ENCODE data around the gene ACOX2.

The ACOX2 gene

GRCh38 chr3:58556761-58557221, 19.8 kb upstream of the ACOX2 start:
- WGBS, 2 experiments = 73 to 75% methylated on average over 6 of the region's 6 CpGs
- Histone ChIP-seq H3K4me3 (ENCODE audit: insufficient read depth, low read depth, low read length) (no peak overlapping the region), H3K36me3 (ENCODE audit: control insufficient read depth, insufficient read depth, low read length) (no peaks in the 10 kb centered on the region), H3K27ac (ENCODE audit: insufficient read depth, low read depth, low read length, poor library complexity, severe bottlenecking) (no peak overlapping the region), H3K9me3 (ENCODE audit: control insufficient read depth, low read length) (no peaks in the 10 kb centered on the region), H3K27me3 (ENCODE audit: control insufficient read depth, insufficient read depth, low read length, poor library complexity, severe bottlenecking) (no peaks in the 10 kb centered on the region), H3K4me1 (ENCODE audit: control insufficient read depth, insufficient read depth, low read length) (peaks cover 3% of the 10 kb centered on the region)

GRCh38 chr3:58556001-58556400, 19.0 kb upstream of the ACOX2 start:
- Histone ChIP-seq H3K27ac (ENCODE audit: insufficient read depth, low read depth, low read length, poor library complexity, severe bottlenecking) (no peak overlapping the region), H3K36me3 (ENCODE audit: control insufficient read depth, insufficient read depth, low read length) (no peaks in the 10 kb centered on the region), H3K4me1 (ENCODE audit: control insufficient read depth, insufficient read depth, low read length) (peaks cover 3% of the 10 kb centered on the region), H3K27me3 (ENCODE audit: control insufficient read depth, insufficient read depth, low read length, poor library complexity, severe bottlenecking) (no peaks in the 10 kb centered on the region), H3K4me3 (ENCODE audit: insufficient read depth, low read depth, low read length) (no peak overlapping the region), H3K9me3 (ENCODE audit: control insufficient read depth, low read length) (no peaks in the 10 kb centered on the region)
- WGBS, 2 experiments = 92 to 95% methylated on average over 5 of the region's 5 CpGs

- no peaks in the 10 kb centered on the region for H3K9me3 ChIP-seq (ENCODE audit: control insufficient read depth, low read length)
- WGBS, 2 experiments = 95 to 100% methylated on average over 2 of the region's 2 CpGs
- H3K27ac ChIP-seq (ENCODE audit: insufficient read depth, low read depth, low read length, poor library complexity, severe bottlenecking) = no peak overlapping the region
Measured at GRCh38 chr3:58555203-58555602, 18.2 kb upstream of the ACOX2 start.

GRCh38 chr3:58553003-58553402, 16.0 kb upstream of the ACOX2 start:
- Histone ChIP-seq H3K36me3 (ENCODE audit: control insufficient read depth, insufficient read depth, low read length) (no peaks in the 10 kb centered on the region), H3K9me3 (ENCODE audit: control insufficient read depth, low read length) (no peaks in the 10 kb centered on the region), H3K27ac (ENCODE audit: insufficient read depth, low read depth, low read length, poor library complexity, severe bottlenecking) (no peak overlapping the region), H3K4me1 (ENCODE audit: control insufficient read depth, insufficient read depth, low read length) (peaks cover 3% of the 10 kb centered on the region), H3K4me3 (ENCODE audit: insufficient read depth, low read depth, low read length) (no peak overlapping the region), H3K27me3 (ENCODE audit: control insufficient read depth, insufficient read depth, low read length, poor library complexity, severe bottlenecking) (no peaks in the 10 kb centered on the region)
- 100% methylated on average over 1 of the region's 1 CpG for WGBS, 2 experiments

More at GRCh38 chr3:58555203-58555602, 18.2 kb upstream of the ACOX2 start:
- H3K4me3 ChIP-seq (ENCODE audit: insufficient read depth, low read depth, low read length) = no peak overlapping the region
- H3K4me1 ChIP-seq (ENCODE audit: control insufficient read depth, insufficient read depth, low read length) = peaks cover 3% of the 10 kb centered on the region
- H3K27me3 ChIP-seq (ENCODE audit: control insufficient read depth, insufficient read depth, low read length, poor library complexity, severe bottlenecking) = no peaks in the 10 kb centered on the region
- H3K36me3 ChIP-seq (ENCODE audit: control insufficient read depth, insufficient read depth, low read length) = no peaks in the 10 kb centered on the region

- Histone ChIP-seq H3K4me1 (ENCODE audit: control insufficient read depth, insufficient read depth, low read length) (peaks cover 2% of the 10 kb centered on the region), H3K36me3 (ENCODE audit: control insufficient read depth, insufficient read depth, low read length) (no peaks in the 10 kb centered on the region), H3K27ac (ENCODE audit: insufficient read depth, low read depth, low read length, poor library complexity, severe bottlenecking) (no peak overlapping the region), H3K27me3 (ENCODE audit: control insufficient read depth, insufficient read depth, low read length, poor library complexity, severe bottlenecking) (no peaks in the 10 kb centered on the region), H3K4me3 (ENCODE audit: insufficient read depth, low read depth, low read length) (no peak overlapping the region), H3K9me3 (ENCODE audit: control insufficient read depth, low read length) (no peaks in the 10 kb centered on the region)
- 84 to 95% methylated on average over 2 to 3 of the region's 4 CpGs for whole genome bisulfite sequencing, 2 experiments
Measured at GRCh38 chr3:58551636-58552180, 14.7 kb upstream of the ACOX2 start.

GRCh38 chr3:58544541-58544940, 7.6 kb upstream of the ACOX2 start:
- Histone ChIP-seq H3K36me3 (ENCODE audit: control insufficient read depth, insufficient read depth, low read length) (no peaks in the 10 kb centered on the region), H3K4me1 (ENCODE audit: control insufficient read depth, insufficient read depth, low read length) (no peaks in the 10 kb centered on the region), H3K9me3 (ENCODE audit: control insufficient read depth, low read length) (peaks cover 3% of the 10 kb centered on the region), H3K27me3 (ENCODE audit: control insufficient read depth, insufficient read depth, low read length, poor library complexity, severe bottlenecking) (no peaks in the 10 kb centered on the region), H3K27ac (ENCODE audit: insufficient read depth, low read depth, low read length, poor library complexity, severe bottlenecking) (no peak overlapping the region), H3K4me3 (ENCODE audit: insufficient read depth, low read depth, low read length) (no peak overlapping the region)
- WGBS, 2 experiments = 90 to 98% methylated on average over 3 of the region's 3 CpGs

GRCh38 chr3:58540176-58540858, 3.3 kb upstream of the ACOX2 start:
- Histone ChIP-seq H3K36me3 (ENCODE audit: control insufficient read depth, insufficient read depth, low read length) (no peaks in the 10 kb centered on the region), H3K9me3 (ENCODE audit: control insufficient read depth, low read length) (no peaks in the 10 kb centered on the region), H3K4me1 (ENCODE audit: control insufficient read depth, insufficient read depth, low read length) (peaks cover 9% of the 10 kb centered on the region), H3K27ac (ENCODE audit: insufficient read depth, low read depth, low read length, poor library complexity, severe bottlenecking) (no peak overlapping the region), H3K27me3 (ENCODE audit: control insufficient read depth, insufficient read depth, low read length, poor library complexity, severe bottlenecking) (no peaks in the 10 kb centered on the region), H3K4me3 (ENCODE audit: insufficient read depth, low read depth, low read length) (no peak overlapping the region)
- WGBS, 2 experiments = 88 to 94% methylated on average over 8 of the region's 8 CpGs

- Histone ChIP-seq H3K27me3 (ENCODE audit: control insufficient read depth, insufficient read depth, low read length, poor library complexity, severe bottlenecking) (no peaks in the 10 kb centered on the region), H3K9me3 (ENCODE audit: control insufficient read depth, low read length) (no peaks in the 10 kb centered on the region), H3K4me1 (ENCODE audit: control insufficient read depth, insufficient read depth, low read length) (peaks cover 9% of the 10 kb centered on the region), H3K36me3 (ENCODE audit: control insufficient read depth, insufficient read depth, low read length) (no peaks in the 10 kb centered on the region), H3K4me3 (ENCODE audit: insufficient read depth, low read depth, low read length) (no peak overlapping the region), H3K27ac (ENCODE audit: insufficient read depth, low read depth, low read length, poor library complexity, severe bottlenecking) (no peak overlapping the region)
- WGBS, 2 experiments = 90 to 92% methylated on average over 10 of the region's 10 CpGs
Measured at GRCh38 chr3:58539626-58540025, 2.6 kb upstream of the ACOX2 start.

- H3K4me3 ChIP-seq (ENCODE audit: insufficient read depth, low read depth, low read length) = no peak overlapping the region
- H3K27me3 ChIP-seq (ENCODE audit: control insufficient read depth, insufficient read depth, low read length, poor library complexity, severe bottlenecking) = no peaks in the 10 kb centered on the region
- peaks cover 9% of the 10 kb centered on the region for H3K4me1 ChIP-seq (ENCODE audit: control insufficient read depth, insufficient read depth, low read length)
- peak overlapping the region; percentile 23 for H3K27ac ChIP-seq (ENCODE audit: insufficient read depth, low read depth, low read length, poor library complexity, severe bottlenecking)
- H3K9me3 ChIP-seq (ENCODE audit: control insufficient read depth, low read length) = no peaks in the 10 kb centered on the region
- 95 to 99% methylated on average over 4 of the region's 4 CpGs for WGBS, 2 experiments
- no peaks in the 10 kb centered on the region for H3K36me3 ChIP-seq (ENCODE audit: control insufficient read depth, insufficient read depth, low read length)
Measured at GRCh38 chr3:58537412-58538301, 667 bp upstream of the ACOX2 start.

Measured in ectodermal cell (in vitro differentiated cells).